ENCODE results near the gene ECSCR. TPM values are rescaled to one million over a fixed set of nuclear protein-coding genes. Genes with fewer than 3 reads are reported as not detected.
A peak's percentile ranks its signal among the peaks of the same experiment; 100 is the strongest.
"Not testable (repeated sequence)": the region's sequence is repeated elsewhere in the genome, so short reads cannot be mapped to it uniquely, and the experiment has no call there.

The ECSCR gene
- total and polyA plus RNA-seq, 5 experiments from 2014 or later = 0.36 TPM; not detected in 4

- peak; percentile 90 to 92 for ATAC-seq
- no peaks in the 10 kb centered on the region for H3K27me3 Mint-ChIP-seq
- POLR2A ChIA-PET = interaction anchor here (0.6 to 4.2 kb wide), 21 partner anchors 10 to 229 kb away, joined by 3 to 50 read pairs (median 4); partner anchors contain the start of genes DNAJC18, MATR3, PAIP2 and SMIM33
- peak within 1 kb of the TSS; percentile 79 to 97 (median 95) for H3K27ac Mint-ChIP-seq
- peak within 1 kb of the TSS; percentile 85 to 93 (median 89) for H3K4me3 Mint-ChIP-seq
- no peaks in the 10 kb centered on the region for H3K9me3 Mint-ChIP-seq
- H3K36me3 Mint-ChIP-seq = peaks cover 0 to 31% (median 8%) of the 10 kb centered on the region in 3 donors
- H3K4me1 Mint-ChIP-seq = peaks cover 18 to 49% (median 42%) of the 10 kb centered on the region in 4 donors
- DNase-seq = peak; percentile 37 to 82 (median 64)
These were observed 19.7 kb upstream of the ECSCR start, which contains the start of gene STING1 for GRCh38 chr5:139482050-139482889. TSS of gene STING1 (minus strand) at chr5:139482758. CDS start at chr5:139481704, 1,054 bp downstream.

GRCh38 chr5:139481580-139482049 lies 19.1 kb upstream of the ECSCR start:
- Mint-ChIP-seq H3K4me3 (peak overlapping the region; percentile 85 to 93 (median 89)), H3K27me3 (no peaks in the 10 kb centered on the region), H3K9me3 (no peaks in the 10 kb centered on the region), H3K4me1 (peaks cover 19 to 49% (median 44%) of the 10 kb centered on the region in 4 donors), H3K27ac (peak overlapping the region; percentile 79 to 97 (median 95)), H3K36me3 (peaks cover 0 to 38% (median 8%) of the 10 kb centered on the region in 3 donors)
- ATAC-seq (peak in 1 of 2 donors; percentile 13), DNase-seq (no peak)
- POLR2A ChIA-PET = interaction anchor here (0.6 to 4.2 kb wide), 16 partner anchors 9 to 188 kb away, joined by 3 to 50 read pairs (median 6); partner anchors contain the start of genes DNAJC18, MATR3, SMIM33 and SPATA24

GRCh38 chr5:139481122-139481533 lies 18.6 kb upstream of the ECSCR start:
- POLR2A ChIA-PET = interaction anchor here (0.6 to 4.2 kb wide), 10 partner anchors 9 to 187 kb away, joined by 3 to 50 read pairs (median 12); partner anchors contain the start of genes DNAJC18, MATR3, SMIM33 and UBE2D2
- Mint-ChIP-seq H3K4me3 (peak overlapping the region; percentile 85 to 93 (median 89)), H3K36me3 (peaks cover 0 to 42% (median 9%) of the 10 kb centered on the region in 3 donors), H3K27ac (peak overlapping the region; percentile 79 to 97 (median 95)), H3K27me3 (no peaks in the 10 kb centered on the region), H3K4me1 (peaks cover 19 to 53% (median 48%) of the 10 kb centered on the region in 4 donors), H3K9me3 (no peaks in the 10 kb centered on the region)
- no peak for ATAC-seq
- DNase-seq = no peak

- POLR2A ChIA-PET = interaction anchor here (0.7 to 1.2 kb wide), 2 partner anchors 8 to 21 kb away, joined by 3 read pairs; no protein-coding TSS in a partner anchor
- Mint-ChIP-seq H3K4me1 (peaks cover 26 to 64% (median 62%) of the 10 kb centered on the region in 4 donors), H3K36me3 (peaks cover 0 to 54% (median 12%) of the 10 kb centered on the region in 3 donors)
- ATAC-seq, DNase-seq, H3K9me3 Mint-ChIP-seq, H3K27me3 Mint-ChIP-seq, H3K27ac Mint-ChIP-seq, H3K4me3 Mint-ChIP-seq: not testable (repeated sequence)
These were observed 17.2 kb upstream of the ECSCR start for GRCh38 chr5:139479729-139480128.

GRCh38 chr5:139478657-139479423 lies 16.3 kb upstream of the ECSCR start:
- peak overlapping the region in 9 of 10 donors; percentile 36 to 89 (median 81) for H3K27ac Mint-ChIP-seq
- peak overlapping the region in 8 of 10 donors; percentile 14 to 59 (median 28) for H3K4me3 Mint-ChIP-seq
- H3K36me3 Mint-ChIP-seq = peaks cover 0 to 54% (median 12%) of the 10 kb centered on the region in 3 donors
- H3K4me1 Mint-ChIP-seq = peaks cover 26 to 72% (median 70%) of the 10 kb centered on the region in 4 donors
- H3K27me3 Mint-ChIP-seq, H3K9me3 Mint-ChIP-seq, ATAC-seq: not testable (repeated sequence)
- DNase-seq = peak in 1 of 10 donors; percentile 7
- POLR2A ChIA-PET = interaction anchor here (0.7 to 1.2 kb wide), 2 partner anchors 9 to 20 kb away, joined by 3 read pairs; no protein-coding TSS in a partner anchor

- DNase-seq (peak in 1 of 10 donors; percentile 51), ATAC-seq (peak in 1 of 2 donors; percentile 4)
- Mint-ChIP-seq H3K4me3 (peak overlapping the region in 7 of 10 donors; percentile 54 to 79 (median 74)), H3K27me3 (no peaks in the 10 kb centered on the region), H3K4me1 (peaks cover 33 to 89% (median 81%) of the 10 kb centered on the region in 4 donors), H3K27ac (peak overlapping the region in 9 of 10 donors; percentile 69 to 97 (median 88)), H3K36me3 (peaks cover 0 to 56% (median 12%) of the 10 kb centered on the region in 3 donors), H3K9me3 (no peaks in the 10 kb centered on the region)
- POLR2A ChIA-PET = interaction anchor here (0.6 to 1.4 kb wide), 4 partner anchors 11 to 44 kb away, joined by 3 to 7 read pairs (median 4); partner anchors contain the start of gene DNAJC18
These were observed 13.5 kb upstream of the ECSCR start for GRCh38 chr5:139475865-139476617.

- peaks cover 31 to 89% (median 82%) of the 10 kb centered on the region in 4 donors for H3K4me1 Mint-ChIP-seq
- ATAC-seq = peak; percentile 58 to 70
- H3K9me3 Mint-ChIP-seq = no peaks in the 10 kb centered on the region
- no peaks in the 10 kb centered on the region for H3K27me3 Mint-ChIP-seq
- peaks cover 0 to 48% (median 12%) of the 10 kb centered on the region in 3 donors for H3K36me3 Mint-ChIP-seq
- peak overlapping the region; percentile 37 to 79 (median 60) for H3K4me3 Mint-ChIP-seq
- peak overlapping the region; percentile 78 to 97 (median 88) for H3K27ac Mint-ChIP-seq
- POLR2A ChIA-PET = interaction anchor here (0.8 to 2.6 kb wide), 4 partner anchors 11 to 36 kb away, joined by 3 to 7 read pairs (median 6); partner anchors contain the start of gene DNAJC18
- peak in 4 of 10 donors; percentile 18 to 68 (median 38) for DNase-seq
These were observed 12.6 kb upstream of the ECSCR start for GRCh38 chr5:139474890-139475791.

GRCh38 chr5:139473565-139473964 lies 11.0 kb upstream of the ECSCR start:
- Mint-ChIP-seq H3K4me3 (peak overlapping the region in 4 of 10 donors; percentile 14 to 50 (median 17)), H3K36me3 (peaks cover 0 to 37% (median 6%) of the 10 kb centered on the region in 3 donors), H3K27ac (peak overlapping the region; percentile 5 to 96 (median 70)), H3K27me3 (no peaks in the 10 kb centered on the region), H3K9me3 (no peaks in the 10 kb centered on the region), H3K4me1 (peaks cover 33 to 91% (median 86%) of the 10 kb centered on the region in 4 donors)
- ATAC-seq (no peak), DNase-seq (no peak)
- POLR2A ChIA-PET = interaction anchor here (2.6 to 4.9 kb wide), 2 partner anchors 9 to 15 kb away, joined by 7 to 50 read pairs; partner anchors contain the start of gene STING1

GRCh38 chr5:139473105-139473504 lies 10.6 kb upstream of the ECSCR start:
- POLR2A ChIA-PET = interaction anchor here (1.1 to 4.9 kb wide), 3 partner anchors 9 to 14 kb away, joined by 4 to 50 read pairs (median 7); partner anchors contain the start of gene STING1
- DNase-seq (peak in 1 of 10 donors; percentile 44), ATAC-seq (no peak)
- Mint-ChIP-seq H3K27me3 (no peaks in the 10 kb centered on the region), H3K4me3 (peak overlapping the region in 2 of 10 donors; percentile 36 to 85), H3K4me1 (peaks cover 36 to 90% (median 86%) of the 10 kb centered on the region in 4 donors), H3K36me3 (peaks cover 0 to 33% (median 5%) of the 10 kb centered on the region in 3 donors), H3K9me3 (no peaks in the 10 kb centered on the region), H3K27ac (peak overlapping the region in 8 of 10 donors; percentile 24 to 96 (median 84))
